Tibial nerve (tissue), 4 donors: ENCODE results near the gene ITGAL. TPM values are rescaled to one million over a fixed set of nuclear protein-coding genes. Genes with fewer than 3 reads are reported as not detected.
A peak's percentile ranks its signal among the peaks of the same experiment; 100 is the strongest.

Experiments
- DNase-seq, 2 donors: peaks; one replicate each; pipeline ENCODE4 v3.0.0-alpha.2; 2019; ENCODE audit warnings: low spot score in 2 of 2
- H3K27ac ChIP-seq, 4 donors: fragments of 200-600 bp; sonication (generic) in 3 of 4; one replicate each; pipeline ENCODE4 v1.5.1; 2017 to 2019; ENCODE audit warnings: mild to moderate bottlenecking in 1 of 4
- H3K27me3 ChIP-seq, 2 donors: fragments of 200-600 bp; sonication (generic) in 1 of 2; one replicate each; pipeline versions ENCODE4 v1.5.1 to v1.6.0; 2017 to 2019
- H3K36me3 ChIP-seq, 3 donors: fragments of 200-600 bp; sonication (generic); one replicate each; pipeline ENCODE4 v1.5.1; 2018 to 2019
- H3K4me1 ChIP-seq, 4 donors: fragments of 200-600 bp; sonication (generic) in 3 of 4; one replicate each; pipeline ENCODE4 v1.5.1; 2017 to 2019
- H3K4me3 ChIP-seq, 4 donors: fragments of 200-600 bp; sonication (generic) in 3 of 4; one replicate each; pipeline ENCODE4 v1.5.1; 2017 to 2019; ENCODE audit warnings: mild to moderate bottlenecking in 1 of 4, moderate library complexity in 1 of 4
- H3K9me3 ChIP-seq, 4 donors: fragments of 200-600 bp; sonication (generic) in 3 of 4; one replicate each; pipeline ENCODE4 v1.5.1; 2017 to 2019
- CTCF ChIP-seq, 5 experiments: fragments of 200-600 bp in 3 of 5; fragments of 450-650 bp in 2 of 5; sonication (generic) in 3 of 5; IDR thresholded peaks; one replicate each; pipeline ENCODE4 v1.5.1; 2016 to 2019; ENCODE audit warnings: antibody characterized with exemption in 5 of 5, mild to moderate bottlenecking in 3 of 5, moderate library complexity in 2 of 5
- EP300 ChIP-seq, 2 donors: sonication (generic); formaldehyde crosslinking; IDR thresholded peaks; one replicate each; pipeline ENCODE4 v1.6.1; 2017; ENCODE audit warnings: antibody characterized with exemption in 2 of 2, mild to moderate bottlenecking in 1 of 2
- POLR2A ChIP-seq, 2 donors: fragments of 450-650 bp; IDR thresholded peaks; one replicate each; pipeline ENCODE4 v1.6.1; 2017; ENCODE audit warnings: antibody characterized with exemption in 2 of 2, mild to moderate bottlenecking in 2 of 2, moderate library complexity in 2 of 2
- WGBS, 2 donors: methylation state at CpG; one replicate each; pipeline ENCODE4 v1.1.5; 2018; 5-methylcytosine and 5-hydroxymethylcytosine counted together
- total RNA-seq, 4 donors: library from RNA; depleted of rRNA; stranded (reverse); fragments of >200 nt; gene quantifications; one replicate each; pipeline ENCODE4 v1.1.0, GENCODE V29; 2016

Gene ITGAL
- 1 to 10 TPM; 2.4 to 8.8 (median 2.9) TPM for total RNA-seq

GRCh38 chr16:30472328-30472942 is at the start of gene ITGAL:
ITGAL (plus strand) TSS chr16:30472742; CDS start chr16:30472838, 96 bp downstream.
- DNase-seq: peak in 1 of 2 donors; percentile 15
- H3K4me3 ChIP-seq: peak within 1 kb of the TSS in 2 of 4 donors; percentile 1 to 23
- H3K27ac ChIP-seq: peak within 1 kb of the TSS in 1 of 4 donors; percentile 53
- H3K4me1 ChIP-seq: no peaks in the 10 kb centered on the region
- 57 to 63% methylated on average over 8 of the region's 8 CpGs for WGBS, 2 donors
- H3K36me3 ChIP-seq: no peaks in the 10 kb centered on the region
- H3K9me3 ChIP-seq: no peaks in the 10 kb centered on the region
- TF ChIP-seq EP300 (IDR thresholded peaks at IDR 0.05) (peak in 1 of 2 donors; percentile 66), POLR2A (IDR thresholded peaks at IDR 0.05) (no peak)
- H3K27me3 ChIP-seq: peaks cover 0 to 35% of the 10 kb centered on the region in 2 donors

- no peaks in the 10 kb centered on the region for H3K27me3 ChIP-seq
- H3K4me3 ChIP-seq: no peak overlapping the region
- no peak for DNase-seq
- peaks cover 0 to 42% (median 9%) of the 10 kb centered on the region in 3 donors for H3K36me3 ChIP-seq
- H3K4me1 ChIP-seq: peaks cover 0 to 25% (median 10%) of the 10 kb centered on the region in 4 donors
- no peak for TF ChIP-seq POLR2A (IDR thresholded peaks at IDR 0.05)
- TF ChIP-seq CTCF (IDR thresholded peaks at IDR 0.05): no peak
- no peak for TF ChIP-seq EP300 (IDR thresholded peaks at IDR 0.05)
- H3K9me3 ChIP-seq: no peaks in the 10 kb centered on the region
- 92 to 94% methylated on average over 4 of the region's 4 CpGs for WGBS, 2 donors
- no peak overlapping the region for H3K27ac ChIP-seq
Measured at GRCh38 chr16:30428055-30428454, 44.5 kb upstream of the ITGAL start.

- H3K4me1 ChIP-seq: peaks cover 0 to 25% (median 10%) of the 10 kb centered on the region in 4 donors
- DNase-seq: no peak
- H3K4me3 ChIP-seq: peak overlapping the region; percentile 48 to 82 (median 66)
- H3K27ac ChIP-seq: peak overlapping the region in 3 of 4 donors; percentile 70 to 86 (median 81)
- WGBS, 2 donors: 3 to 4% methylated on average over 11 of the region's 11 CpGs
- H3K27me3 ChIP-seq: no peaks in the 10 kb centered on the region
- no peak for TF ChIP-seq CTCF (IDR thresholded peaks at IDR 0.05)
- no peak for TF ChIP-seq POLR2A (IDR thresholded peaks at IDR 0.05)
- TF ChIP-seq EP300 (IDR thresholded peaks at IDR 0.05): no peak
- H3K9me3 ChIP-seq: no peaks in the 10 kb centered on the region
- peaks cover 0 to 29% (median 0%) of the 10 kb centered on the region in 3 donors for H3K36me3 ChIP-seq
Measured at GRCh38 chr16:30429418-30429677, 43.2 kb upstream of the ITGAL start.

GRCh38 chr16:30429678-30430427 is 42.7 kb upstream of the ITGAL start, which contains the start of gene DCTPP1:
DCTPP1 (minus strand) TSS chr16:30430030; CDS start chr16:30429980, 50 bp downstream.
- DNase-seq: peak; percentile 93 to 95
- 1% methylated on average over 29 to 49 of the region's 49 CpGs for WGBS, 2 donors
- Histone ChIP-seq H3K36me3 (peaks cover 0 to 24% (median 0%) of the 10 kb centered on the region in 3 donors), H3K27ac (peak within 1 kb of the TSS in 3 of 4 donors; percentile 70 to 86 (median 81)), H3K4me3 (peak within 1 kb of the TSS; percentile 48 to 82 (median 66)), H3K27me3 (no peaks in the 10 kb centered on the region), H3K4me1 (peaks cover 0 to 25% (median 10%) of the 10 kb centered on the region in 4 donors), H3K9me3 (no peaks in the 10 kb centered on the region)
- TF ChIP-seq POLR2A (IDR thresholded peaks at IDR 0.05) (peak in 1 of 2 donors; percentile 52), CTCF (IDR thresholded peaks at IDR 0.05) (peak; percentile 59 to 86 (median 72)), EP300 (IDR thresholded peaks at IDR 0.05) (peak in 1 of 2 donors; percentile 82)

- Histone ChIP-seq H3K27me3 (no peaks in the 10 kb centered on the region), H3K36me3 (peaks cover 0 to 20% (median 0%) of the 10 kb centered on the region in 3 donors), H3K4me1 (peaks cover 0 to 25% (median 10%) of the 10 kb centered on the region in 4 donors), H3K4me3 (peak overlapping the region; percentile 48 to 82 (median 66)), H3K9me3 (no peaks in the 10 kb centered on the region), H3K27ac (peak overlapping the region in 3 of 4 donors; percentile 70 to 86 (median 81))
- no peak for DNase-seq
- TF ChIP-seq POLR2A (IDR thresholded peaks at IDR 0.05): no peak
- TF ChIP-seq CTCF (IDR thresholded peaks at IDR 0.05): peak in 3 of 5 experiments; percentile 5 to 23 (median 11)
- no peak for TF ChIP-seq EP300 (IDR thresholded peaks at IDR 0.05)
- WGBS, 2 donors: 49 to 54% methylated on average over 18 to 19 of the region's 19 CpGs
Measured at GRCh38 chr16:30430428-30430970, 42.0 kb upstream of the ITGAL start.
